GM12878 (cell line): Measurements from ENCODE around the gene ZNF385D. TPM values are rescaled to one million over a fixed set of nuclear protein-coding genes. Genes with fewer than 3 reads are reported as not detected.

Source experiments
- ATAC-seq: fragments of 200-7000 bp; cut with Tn5 transposase; 3 replicates; pipeline ENCODE4 v1.9.1; 2020; ENCODE audit warnings: mild to moderate bottlenecking, moderate library complexity
- BruUV-seq: library from RNA; stranded (reverse); fragments of 400-500 nt; replicated peaks from 2 replicates; lab custom pipeline; 2021; lab: Mats Ljungman, UMichigan
- CTCF ChIA-PET: fragments of 300-600 bp; sonication (Branson Sonifier 250); formaldehyde crosslinking; extraction: SDS; loops from one replicate; lab custom pipeline; 2021; ENCODE audit warnings: inconsistent platforms; lab: Yijun Ruan, JAX
- POLR2A ChIA-PET: fragments of 350-600 bp; formaldehyde crosslinking; extraction: SDS; loops from one replicate; lab custom pipeline; 2021; ENCODE audit warnings: inconsistent platforms; lab: Charles Lee
- RAD21 ChIA-PET: fragments of 300-600 bp; sonication (Branson Sonifier 250); formaldehyde crosslinking; loops from one replicate; lab custom pipeline; 2023; ENCODE audit warnings: antibody characterized with exemption; ENCODE audit not compliant: unreplicated experiment; lab: Charles Lee
- SMC1A ChIA-PET: fragments of 300-600 bp; sonication (Branson Sonifier 250); formaldehyde crosslinking; loops from one replicate; lab custom pipeline; 2023; ENCODE audit not compliant: unreplicated experiment, uncharacterized antibody; lab: Charles Lee
- DNase-seq: peaks from one replicate; pipeline ENCODE4 v3.0.0-alpha.2; 2011; ENCODE audit warnings: low read depth, low spot score
- FAIRE-seq: peaks from 3 replicates; lab custom pipeline; 2011; peaks lifted over from hg19 to GRCh38; lab: Jason Lieb, UNC
- H2AFZ ChIP-seq: 2 replicates; pipeline ENCODE4 v1.6.0; 2011; ENCODE audit warnings: low read depth, low read length, control low read depth; ENCODE audit not compliant: control insufficient read depth
- H3K27ac ChIP-seq: 2 replicates; pipeline ENCODE4 v1.5.1; 2011; ENCODE audit warnings: control low read depth; ENCODE audit not compliant: control insufficient read depth, insufficient read depth
- H3K27me3 ChIP-seq, 2 experiments: replicated peaks in 1 of 2; 2 replicates each; pipeline versions ENCODE4 v1.6.0 to v1.6.1; 2011; ENCODE audit warnings: low read length in 1 of 2; ENCODE audit not compliant: control insufficient read depth in 2 of 2, insufficient read depth in 2 of 2
- H3K36me3 ChIP-seq, 2 experiments: 2 replicates each; pipeline ENCODE4 v1.5.1; 2011; ENCODE audit warnings: low read length in 1 of 2; ENCODE audit not compliant: control insufficient read depth in 2 of 2, insufficient read depth in 2 of 2
- H3K4me1 ChIP-seq: 2 replicates; pipeline ENCODE4 v1.6.1; 2011; ENCODE audit warnings: mild to moderate bottlenecking, low read length, moderate library complexity, mixed read lengths; ENCODE audit not compliant: control insufficient read depth, insufficient read depth
- H3K4me2 ChIP-seq: 2 replicates; pipeline ENCODE4 v1.6.0; 2011; ENCODE audit warnings: control low read depth; ENCODE audit not compliant: control insufficient read depth, insufficient read depth
- H3K4me3 ChIP-seq: fragments of 200-600 bp; sonication (generic); 2 replicates; pipeline ENCODE4 v1.5.1; 2016
- H3K79me2 ChIP-seq: 2 replicates; pipeline ENCODE4 v1.6.0; 2011; ENCODE audit warnings: low read length; ENCODE audit not compliant: control insufficient read depth, insufficient read depth
- H3K9ac ChIP-seq: 2 replicates; pipeline ENCODE4 v1.8.0; 2011; ENCODE audit warnings: low read length, control low read depth, mixed read lengths; ENCODE audit not compliant: control insufficient read depth, insufficient read depth
- H3K9me3 ChIP-seq: replicated peaks from 3 replicates; pipeline ENCODE4 v1.5.1; 2011; ENCODE audit warnings: mild to moderate bottlenecking, low read length; ENCODE audit not compliant: control insufficient read depth, insufficient read depth
- H4K20me1 ChIP-seq: 2 replicates; pipeline ENCODE4 v1.6.0; 2011; ENCODE audit not compliant: control insufficient read depth, insufficient read depth
- BRCA1 ChIP-seq: IDR thresholded peaks from 2 replicates; pipeline ENCODE4 v1.6.1; 2011; ENCODE audit warnings: low read depth, low read length, improper control_type of control experiment
- CBX3 ChIP-seq: fragments of 200-600 bp; sonication (generic); IDR thresholded peaks from 2 replicates; pipeline ENCODE4 v1.6.1; 2016; ENCODE audit warnings: low read depth, borderline replicate concordance
- CHD1 ChIP-seq: IDR thresholded peaks from 2 replicates; pipeline ENCODE4 v1.6.1; 2012; ENCODE audit warnings: low read depth, low read length, improper control_type of control experiment
- MEF2A ChIP-seq: IDR thresholded peaks from 2 replicates; pipeline ENCODE4 v1.6.1; 2011; ENCODE audit warnings: low read depth, mild to moderate bottlenecking, low read length, moderate library complexity; ENCODE audit not compliant: insufficient read depth
- MYB ChIP-seq: fragments of 150-350 bp; IDR thresholded peaks from 2 replicates; pipeline ENCODE4 v1.6.1; 2014; ENCODE audit warnings: mild to moderate bottlenecking, low read depth, low read length, borderline replicate concordance
- NR2F1 ChIP-seq: fragments of 450-650 bp; conservative IDR thresholded peaks from 2 replicates; pipeline ENCODE4 v1.6.1; 2017; ENCODE audit warnings: mild to moderate bottlenecking
- PKNOX1 ChIP-seq: fragments of 450-650 bp; IDR thresholded peaks from 2 replicates; pipeline ENCODE4 v1.6.1; 2016; ENCODE audit warnings: mild to moderate bottlenecking
- PML ChIP-seq: IDR thresholded peaks from 2 replicates; pipeline ENCODE4 v1.6.1; 2012; ENCODE audit warnings: low read length, inconsistent platforms
- POLR2AphosphoS5 ChIP-seq: IDR thresholded peaks from 2 replicates; pipeline ENCODE4 v1.6.1; 2011; ENCODE audit warnings: mild to moderate bottlenecking, low read length, inconsistent platforms
- RB1 ChIP-seq: fragments of 450-650 bp; formaldehyde crosslinking; IDR thresholded peaks from 2 replicates; pipeline ENCODE4 v1.6.1; 2017; ENCODE audit warnings: mild to moderate bottlenecking, borderline replicate concordance
- RELB ChIP-seq: fragments of 450-650 bp; IDR thresholded peaks from 2 replicates; pipeline ENCODE4 v1.6.1; 2017; ENCODE audit warnings: low read depth, mild to moderate bottlenecking, moderate library complexity
- SKIL ChIP-seq: fragments of 450-650 bp; IDR thresholded peaks from 2 replicates; pipeline ENCODE4 v1.6.1; 2017; ENCODE audit warnings: mild to moderate bottlenecking, low read depth, inconsistent platforms; ENCODE audit not compliant: poor library complexity, severe bottlenecking
- TCF12 ChIP-seq: IDR thresholded peaks from 2 replicates; pipeline ENCODE4 v1.6.1; 2011; ENCODE audit warnings: low read depth, mild to moderate bottlenecking, low read length
- ZBTB40 ChIP-seq: fragments of 450-650 bp; IDR thresholded peaks from 2 replicates; pipeline ENCODE4 v1.6.1; 2016; ENCODE audit warnings: mild to moderate bottlenecking, moderate library complexity, borderline replicate concordance
- WGBS: methylation state at CpG from one replicate; pipeline ENCODE4 v1.1.6; 2016; ENCODE audit warnings: low lambda C conversion rate; ENCODE audit not compliant: insufficient replicate concordance, insufficient coverage; ENCODE audit errors: missing lambda C conversion rate; 5-methylcytosine and 5-hydroxymethylcytosine counted together
- in situ Hi-C: fragments of 300-500 bp; cut with MboI; formaldehyde crosslinking; loops from 9 replicates; pipeline ENCODE4 v1.14.3; 2018; ENCODE audit warnings: mixed read lengths
- intact Hi-C: fragments of 100-400 bp; cut with micrococcal nuclease; formaldehyde crosslinking; loops from one replicate; pipeline ENCODE4 v1.14.2; 2022; ENCODE audit not compliant: unreplicated experiment
- polyA plus RNA-seq, 11 experiments: library from polyadenylated mRNA; depleted of rRNA in 4 of 11; unstranded in 6 of 11; stranded (reverse) in 5 of 11; fragments of >200 nt; fragmentation: Nextera tagmentation in 4 of 11; fragmentation: Illumina TruSeq in 1 of 11; extraction: Ambion mirVana in 4 of 11; extraction: Trizol in 1 of 11; gene quantifications; 1 replicate in 1 of 11; 2 replicates in 10 of 11; pipeline versions ENCODE4 v1.2.1 to v1.2.3, GENCODE V29; 2011 to 2016; ENCODE audit warnings: inconsistent platforms in 2 of 11, missing spikeins in 2 of 11, low read depth in 1 of 11
- total RNA-seq, 4 experiments: library from RNA; depleted of rRNA in 3 of 4; stranded (reverse); fragments of >200 nt in 3 of 4; fragmentation: Illumina TruSeq in 1 of 4; extraction: Trizol in 1 of 4; gene quantifications; 2 replicates each; pipeline versions ENCODE4 v1.2.1 to v1.2.3, GENCODE V29; 2013 to 2021

The ZNF385D gene
- total and polyA plus RNA-seq, 10 of the 15 experiments (the other 5 are each of a cell fraction or from before 2014, with no cell fraction given), result 0.01 to 0.62 (median 0.18) TPM; not detected in 5

- RAD21 ChIA-PET, result interaction anchor here (0.6 to 2.6 kb wide), 3 partner anchors 16 to 124 kb away, joined by 3 to 11 read pairs (median 3); no protein-coding TSS in a partner anchor
- no peak overlapping the region for H3K9ac ChIP-seq
- H3K27ac ChIP-seq, result no peak overlapping the region
- intact Hi-C loops, result no loop called here
- H3K9me3 ChIP-seq, result no peaks in the 10 kb centered on the region
- WGBS, result 12% methylated on average over 3 of the region's 3 CpGs
- no peak overlapping the region for H3K4me2 ChIP-seq
- ATAC-seq (peak; percentile 95), FAIRE-seq (no peak), DNase-seq (peak; percentile 53)
- no peaks in the 10 kb centered on the region for H3K27me3 ChIP-seq
- H3K4me3 ChIP-seq, result no peak overlapping the region
- H4K20me1 ChIP-seq, result no peaks in the 10 kb centered on the region
- POLR2A ChIA-PET, result interaction anchor here (0.8 to 1.6 kb wide), 2 partner anchors 15 to 19 kb away, joined by 3 read pairs; no protein-coding TSS in a partner anchor
- SMC1A ChIA-PET, result interaction anchor here (0.7 to 4.0 kb wide), 7 partner anchors 10 to 120 kb away, joined by 3 to 29 read pairs (median 7); no protein-coding TSS in a partner anchor
- no peaks in the 10 kb centered on the region for H3K79me2 ChIP-seq
- H3K36me3 ChIP-seq, result no peaks in the 10 kb centered on the region
- in situ Hi-C loops, result no loop called here
- H2AFZ ChIP-seq, result no peak overlapping the region
- no peaks in the 10 kb centered on the region for H3K4me1 ChIP-seq
- BruUV-seq, result no TSS peak
- CTCF ChIA-PET, result no interaction called here
- TF ChIP-seq PML (no peak), CBX3 (no peak), BRCA1 (no peak), PKNOX1 (peak; percentile 80), RB1 (no peak), POLR2AphosphoS5 (no peak), RELB (peak; percentile 87), MYB (no peak), TCF12 (no peak), NR2F1 (peak; percentile 42), MEF2A (no peak), SKIL (peak; percentile 81), CHD1 (no peak), ZBTB40 (no peak)
Observed at GRCh38 chr3:21446027-21446426, 305.0 kb downstream of the ZNF385D start.
